K562 (cell line): ENCODE measurements around the gene IMMP2L. TPM values are rescaled to one million over a fixed set of nuclear protein-coding genes. Genes with fewer than 3 reads are reported as not detected.

Experiments used
- ATAC-seq: fragments of 200-7000 bp; cut with Tn5 transposase; 3 replicates; pipeline ENCODE4 v1.9.1; 2020; ENCODE audit warnings: moderate library complexity
- BruUV-seq: library from RNA; stranded (reverse); fragments of 400-500 nt; replicated peaks from 2 replicates; lab custom pipeline; 2021; lab: Mats Ljungman, UMichigan
- CTCF ChIA-PET: fragments of 300-600 bp; formaldehyde crosslinking; extraction: SDS; loops from one replicate; lab custom pipeline; 2021; ENCODE audit warnings: low intra/inter-chr PET ratio; lab: Yijun Ruan, JAX
- POLR2A ChIA-PET: fragments of 300-600, 350-650 bp; sonication (Branson Sonifier 250); formaldehyde crosslinking; extraction: SDS; loops from one replicate; lab custom pipeline; 2021; ENCODE audit warnings: antibody characterized with exemption, inconsistent platforms; lab: Yijun Ruan, JAX
- DNase-seq, 4 experiments: peaks; one replicate each; pipeline versions ENCODE4 v3.0.0 to v3.0.0-alpha.2; 2011 to 2018; ENCODE audit warnings: low spot score in 3 of 4, mixed read lengths in 3 of 4; ENCODE audit errors: extremely low read depth in 1 of 4
- FAIRE-seq: peaks from 2 replicates; lab custom pipeline; 2011; peaks lifted over from hg19 to GRCh38; lab: Jason Lieb, UNC
- H2AFZ ChIP-seq: 2 replicates; pipeline ENCODE4 v1.6.0; 2011; ENCODE audit warnings: low read depth, low read length, control low read depth, inconsistent platforms
- H3K27ac ChIP-seq: fragments of 200-600 bp; 3 replicates; pipeline ENCODE4 v1.8.0; 2011; ENCODE audit warnings: low read depth, mild to moderate bottlenecking, control low read depth, inconsistent platforms, low read length, moderate library complexity, mixed read lengths; ENCODE audit errors: extremely low read depth
- H3K27me3 ChIP-seq, 2 experiments: fragments of 300-600 bp in 1 of 2; 2 replicates in 1 of 2; 3 replicates in 1 of 2; pipeline versions ENCODE4 v1.6.0 to v1.8.0; 2011; ENCODE audit warnings: inconsistent platforms in 2 of 2, low read length in 2 of 2, mild to moderate bottlenecking in 1 of 2, mixed read lengths in 1 of 2, moderate library complexity in 1 of 2; ENCODE audit not compliant: control insufficient read depth in 2 of 2, insufficient read depth in 2 of 2
- H3K36me3 ChIP-seq: fragments of 300-600 bp; 3 replicates; pipeline ENCODE4 v1.8.0; 2011; ENCODE audit warnings: mild to moderate bottlenecking, low read length, inconsistent platforms; ENCODE audit not compliant: control insufficient read depth, insufficient read depth
- H3K4me1 ChIP-seq, 2 experiments: fragments of 200-600 bp in 1 of 2; replicated peaks in 1 of 2; 2 replicates in 1 of 2; 3 replicates in 1 of 2; pipeline versions ENCODE4 v1.5.1 to v1.8.0; 2011; ENCODE audit warnings: inconsistent platforms in 2 of 2, low read length in 2 of 2, mild to moderate bottlenecking in 1 of 2, mixed read lengths in 1 of 2, moderate library complexity in 1 of 2; ENCODE audit not compliant: control insufficient read depth in 2 of 2, insufficient read depth in 2 of 2
- H3K4me2 ChIP-seq: 2 replicates; pipeline ENCODE4 v1.6.1; 2011; ENCODE audit warnings: low read length, control low read depth, inconsistent platforms, mixed read lengths; ENCODE audit not compliant: insufficient read depth
- H3K4me3 ChIP-seq: fragments of 200-600 bp; sonication (generic), shearing (Covaris generic); 2 replicates; pipeline ENCODE4 v1.5.1; 2016; ENCODE audit warnings: control low read depth, inconsistent platforms
- H3K79me2 ChIP-seq: fragments of 200-600 bp; 3 replicates; pipeline ENCODE4 v1.8.0; 2011; ENCODE audit warnings: low read length, inconsistent platforms; ENCODE audit not compliant: control insufficient read depth, insufficient read depth
- H3K9ac ChIP-seq, 2 experiments: 2 replicates each; pipeline versions ENCODE4 v1.6.0 to v1.6.1; 2011; ENCODE audit warnings: low read depth in 2 of 2, low read length in 2 of 2, control low read depth in 1 of 2, inconsistent platforms in 1 of 2, mild to moderate bottlenecking in 1 of 2, mixed read lengths in 1 of 2; ENCODE audit not compliant: insufficient read depth in 1 of 2
- H3K9me1 ChIP-seq: one replicate; pipeline ENCODE4 v1.6.0; 2011; ENCODE audit warnings: inconsistent platforms, mild to moderate bottlenecking, low read length, moderate library complexity; ENCODE audit not compliant: control insufficient read depth, insufficient read depth
- H3K9me3 ChIP-seq: replicated peaks from 2 replicates; pipeline ENCODE4 v1.5.1; 2011; ENCODE audit warnings: low read depth, low read length, inconsistent platforms; ENCODE audit not compliant: control insufficient read depth, insufficient read depth
- H4K20me1 ChIP-seq: replicated peaks from 2 replicates; pipeline ENCODE4 v1.6.1; 2011; ENCODE audit warnings: low read length, inconsistent platforms, mixed read lengths; ENCODE audit not compliant: control insufficient read depth, insufficient read depth
- ATF6 ChIP-seq: sonication (generic); formaldehyde crosslinking; IDR thresholded peaks from 2 replicates; pipeline ENCODE4 v1.4.0; 2020; ENCODE audit warnings: mild to moderate bottlenecking, missing genetic modification reagents
- NUFIP1 ChIP-seq: fragments of 450-650 bp; IDR thresholded peaks from 2 replicates; pipeline ENCODE4 v1.6.1; 2018; ENCODE audit not compliant: partially characterized antibody
- TFAM ChIP-seq: fragments of 250-450 bp; sonication (Bioruptor Pico); conservative IDR thresholded peaks from 2 replicates; pipeline ENCODE4 v1.5.0; 2021; ENCODE audit warnings: mild to moderate bottlenecking, moderate library complexity
- WGBS: fragments of 100-300 bp; shearing (Covaris generic); methylation state at CpG from one replicate; pipeline ENCODE4 v1.1.6; 2016; ENCODE audit warnings: low coverage, mixed read lengths; ENCODE audit not compliant: insufficient coverage; ENCODE audit errors: missing lambda C conversion rate; 5-methylcytosine and 5-hydroxymethylcytosine counted together
- in situ Hi-C: fragments of 300-500 bp; cut with MboI; formaldehyde crosslinking; loops from 4 replicates; pipeline ENCODE4 v1.15.0; 2018; ENCODE audit warnings: inconsistent platforms, mixed read lengths
- intact Hi-C: fragments of 100-400 bp; cut with micrococcal nuclease; formaldehyde crosslinking; loops from 2 replicates; pipeline ENCODE4 v1.14.2; 2022
- polyA plus RNA-seq, 8 experiments: library from polyadenylated mRNA; depleted of rRNA in 4 of 8; stranded (reverse) in 5 of 8; unstranded in 3 of 8; fragments of >200 nt; fragmentation: Nextera tagmentation in 2 of 8; fragmentation: Illumina TruSeq in 1 of 8; extraction: Ambion mirVana in 2 of 8; extraction: Trizol in 1 of 8; gene quantifications; 2 replicates each; pipeline versions ENCODE4 v1.2.1 to v1.2.3, GENCODE V29; 2011 to 2014; ENCODE audit warnings: inconsistent platforms in 1 of 8, missing spikeins in 1 of 8
- total RNA-seq, 7 experiments: library from RNA; depleted of rRNA in 6 of 7; stranded (reverse); fragments of >200 nt in 6 of 7; fragmentation: Illumina TruSeq in 2 of 7; extraction: Trizol in 2 of 7; gene quantifications; 2 replicates each; pipeline versions ENCODE4 v1.2.1 to v1.2.3, GENCODE V29; 2011 to 2021; ENCODE audit warnings: low replicate concordance in 1 of 7

Gene IMMP2L
- total and polyA plus RNA-seq, 9 of the 15 experiments (the other 6 are each of a cell fraction or from before 2014, with no cell fraction given) = 29.7 to 116 (median 53.0) TPM

DNA sequence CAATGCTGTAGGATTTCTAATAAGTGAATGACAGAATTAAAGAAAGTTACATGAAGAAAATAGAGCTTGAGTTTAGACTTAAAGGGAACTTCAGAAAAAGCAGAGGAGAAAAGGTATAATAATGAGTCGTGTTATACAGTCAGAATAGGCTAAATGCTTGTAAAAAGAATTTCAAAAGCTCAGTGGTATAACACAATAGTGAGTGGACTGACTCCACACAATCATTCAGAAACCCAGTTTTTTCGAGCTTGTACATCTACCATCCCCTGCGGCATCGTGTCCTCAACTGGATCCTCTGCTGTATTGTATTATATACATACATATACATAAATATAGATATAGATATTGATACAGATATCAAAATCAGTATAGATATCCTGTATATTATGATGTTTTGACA, 52.2 kb downstream of the IMMP2L start:
- Histone ChIP-seq H3K79me2 (peaks cover 9% of the 10 kb centered on the region; the same call in 1 of the 3 replicates), H3K27ac (no peak overlapping the region; the same call in 2 of the 3 replicates), H3K9me1 (no peaks in the 10 kb centered on the region), H4K20me1 (no peaks in the 10 kb centered on the region), H3K36me3 (no peaks in the 10 kb centered on the region), H3K9me3 (no peaks in the 10 kb centered on the region), H3K9ac (no peak overlapping the region), H3K27me3 (no peaks in the 10 kb centered on the region), H3K4me1 (peaks cover 7 to 17% of the 10 kb centered on the region in 2 experiments; a peak in 3 of 5 replicates), H3K4me3 (no peak overlapping the region), H3K4me2 (no peak overlapping the region), H2AFZ (no peak overlapping the region; the same call in 1 of the 2 replicates)
- no TSS peak for BruUV-seq
- POLR2A ChIA-PET = interaction anchor here (0.8 to 1.9 kb wide), 5 partner anchors 10 to 96 kb away, joined by 3 to 5 read pairs (median 3); no protein-coding TSS in a partner anchor
- in situ Hi-C loops = no loop called here
- no peak for ATAC-seq
- FAIRE-seq = no peak
- intact Hi-C loops = no loop called here
- 76% methylated on average over 4 of the region's 4 CpGs for WGBS
- TF ChIP-seq TFAM (CRISPR knock-in tag) (0 out of 2 replicates have a peak, but pooled peaks have one; percentile 71), NUFIP1 (no peak), ATF6 (CRISPR knock-in tag) (no peak)
- CTCF ChIA-PET = no interaction called here
- DNase-seq = no peak
